Hair follicular keratinocyte (primary cell): Measurements from ENCODE around the gene PAGE1. TPM values are rescaled to one million over a fixed set of nuclear protein-coding genes. Genes with fewer than 3 reads are reported as not detected.

Source experiments
- total RNA-seq: library from RNA; depleted of rRNA; stranded (reverse); fragments of >200 nt; gene quantifications from 2 replicates; pipeline ENCODE4 v1.2.3, GENCODE V29; 2015

PAGE1 gene
- not detected in 2 replicates for total RNA-seq

GRCh38 chrX:49695276-49696180, at the start of gene PAGE1:
Gene PAGE1 (minus strand): TSS chrX:49695984. CDS start chrX:49694770, 1,214 bp downstream.

Other genes with a start within 250 kb of the PAGE1 start
- gene GAGE12C, start 163.8 kb downstream of the PAGE1 start, total RNA-seq, result not detected in 2 replicates
- not detected in 2 replicates for gene GAGE12D, start 154.3 kb downstream of the PAGE1 start, total RNA-seq
- not detected in 2 replicates for gene GAGE12E, start 144.7 kb downstream of the PAGE1 start, total RNA-seq
- not detected in 2 replicates for gene GAGE12F, start 135.1 kb downstream of the PAGE1 start, total RNA-seq
- not detected in 2 replicates for gene GAGE12G, start 125.6 kb downstream of the PAGE1 start, total RNA-seq
- not detected in 2 replicates for gene GAGE12H, start 116.0 kb downstream of the PAGE1 start, total RNA-seq
- not detected in 2 replicates for gene GAGE2A, start 106.5 kb downstream of the PAGE1 start, total RNA-seq
- gene GAGE1, start 97.0 kb downstream of the PAGE1 start, total RNA-seq, result not detected in 2 replicates
- not detected in 2 replicates for gene PAGE4, start 133.3 kb upstream of the PAGE1 start, total RNA-seq
- 1.9 and 2.1 TPM in 2 replicates for gene USP27X, start 183.5 kb upstream of the PAGE1 start, total RNA-seq
- gene CLCN5, start 226.6 kb upstream of the PAGE1 start, total RNA-seq, result 2.8 and 7.7 TPM in 2 replicates